ENCODE results near the gene PIM3.

Gene PIM3

DNA sequence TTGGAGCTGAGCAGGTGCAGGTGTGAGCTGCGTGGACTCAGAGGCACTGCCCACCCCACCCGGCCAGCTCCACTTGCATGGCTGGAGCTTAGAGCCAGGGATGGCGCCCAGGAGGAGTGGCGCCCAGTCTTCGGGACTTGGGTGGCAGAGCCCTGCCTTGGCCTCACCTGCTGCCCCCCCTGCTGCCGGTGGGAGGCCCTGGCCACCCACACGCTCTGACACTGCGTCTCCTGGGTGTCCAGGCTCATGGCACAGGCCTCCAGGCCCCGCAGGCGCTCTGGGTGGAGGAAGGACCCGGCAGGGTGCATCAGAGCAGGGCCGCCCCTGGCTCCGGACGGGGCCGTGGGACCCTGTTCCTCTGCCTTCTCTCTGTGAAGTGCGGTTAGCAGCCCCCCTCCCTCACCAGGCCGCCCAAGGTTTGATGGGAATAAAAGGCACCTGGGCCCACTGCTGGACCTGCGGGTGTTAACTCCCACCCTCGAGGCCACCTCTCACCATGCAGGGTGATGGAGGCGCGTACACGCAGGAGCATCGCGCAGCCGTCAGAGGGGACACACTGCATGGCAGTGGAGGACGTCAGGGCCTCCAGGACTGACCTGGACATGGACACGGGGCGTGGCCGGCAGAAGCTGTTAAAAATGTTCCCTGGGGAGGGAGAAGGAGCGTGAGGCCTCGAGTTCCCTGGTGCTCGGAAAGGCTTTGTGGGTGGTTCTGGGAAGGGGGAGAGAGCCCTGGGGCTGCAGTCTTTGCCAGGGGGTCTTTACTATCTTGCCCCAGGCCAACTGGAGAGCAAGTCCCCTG is 40.2 kb downstream of the PIM3 start:
- H3K9ac ChIP-seq = no peak overlapping the region
- no peak overlapping the region for H3K4me3 ChIP-seq (IDR thresholded peaks at IDR 0.05; ENCODE audit: insufficient read depth, low read depth, low read length)
- H2AFZ ChIP-seq (ENCODE audit: low read depth) = no peak overlapping the region
- no peak overlapping the region for H3K4me2 ChIP-seq
- H3K27me3 ChIP-seq (ENCODE audit: insufficient read depth, low read depth) = no peaks in the 10 kb centered on the region
- H4K20me1 ChIP-seq (ENCODE audit: insufficient read depth) = no peaks in the 10 kb centered on the region
- H3K79me2 ChIP-seq (ENCODE audit: insufficient read depth, low read depth) = no peaks in the 10 kb centered on the region
- no peaks in the 10 kb centered on the region for H3K4me1 ChIP-seq (ENCODE audit: low read depth, poor library complexity, severe bottlenecking)
- TF ChIP-seq CTCF (conservative IDR thresholded peaks at IDR 0.05; ENCODE audit: low read depth, low read length) = no peak
- H3K27ac ChIP-seq = no peak overlapping the region
- no peaks in the 10 kb centered on the region for H3K36me3 ChIP-seq (ENCODE audit: insufficient read depth)

- H3K4me1 ChIP-seq (ENCODE audit: low read depth, poor library complexity, severe bottlenecking) = no peaks in the 10 kb centered on the region
- H3K4me2 ChIP-seq = no peak overlapping the region
- no peak overlapping the region for H2AFZ ChIP-seq (ENCODE audit: low read depth)
- no peak for TF ChIP-seq CTCF (conservative IDR thresholded peaks at IDR 0.05; ENCODE audit: low read depth, low read length)
- H3K27ac ChIP-seq = no peak overlapping the region
- no peaks in the 10 kb centered on the region for H3K36me3 ChIP-seq (ENCODE audit: insufficient read depth)
- H3K79me2 ChIP-seq (ENCODE audit: insufficient read depth, low read depth) = no peaks in the 10 kb centered on the region
- no peaks in the 10 kb centered on the region for H3K27me3 ChIP-seq (ENCODE audit: insufficient read depth, low read depth)
- no peak overlapping the region for H3K9ac ChIP-seq
- no peaks in the 10 kb centered on the region for H4K20me1 ChIP-seq (ENCODE audit: insufficient read depth)
- H3K4me3 ChIP-seq (IDR thresholded peaks at IDR 0.05; ENCODE audit: insufficient read depth, low read depth, low read length) = no peak overlapping the region
Measured at GRCh38 chr22:50001388-50002231, 41.0 kb downstream of the PIM3 start.

DNA sequence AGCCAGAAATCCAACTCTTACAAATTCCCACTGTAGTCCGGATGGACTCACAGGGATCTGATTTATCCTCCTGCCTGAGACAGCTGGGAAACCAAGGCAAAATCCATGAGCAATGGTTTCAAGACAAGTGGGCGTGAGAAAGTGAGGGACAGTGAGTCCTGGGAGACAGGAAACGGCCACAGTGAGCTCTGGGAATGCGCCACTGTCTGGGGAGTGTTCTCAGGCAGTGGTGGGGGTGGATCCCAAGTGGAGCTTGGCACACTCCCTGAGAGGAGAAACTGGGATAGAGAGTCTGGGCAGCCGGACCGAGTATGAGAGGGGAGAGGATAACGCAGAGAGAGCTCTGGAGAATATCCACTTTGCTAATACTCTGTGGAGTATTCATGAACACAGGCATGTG is 42.2 kb downstream of the PIM3 start:
- Histone ChIP-seq H2AFZ (ENCODE audit: low read depth) (no peak overlapping the region), H3K36me3 (ENCODE audit: insufficient read depth) (no peaks in the 10 kb centered on the region), H3K4me1 (ENCODE audit: low read depth, poor library complexity, severe bottlenecking) (no peaks in the 10 kb centered on the region), H3K27me3 (ENCODE audit: insufficient read depth, low read depth) (no peaks in the 10 kb centered on the region), H3K9ac (no peak overlapping the region), H3K4me2 (no peak overlapping the region), H3K4me3 (IDR thresholded peaks at IDR 0.05; ENCODE audit: insufficient read depth, low read depth, low read length) (no peak overlapping the region), H3K27ac (no peak overlapping the region), H4K20me1 (ENCODE audit: insufficient read depth) (no peaks in the 10 kb centered on the region), H3K79me2 (ENCODE audit: insufficient read depth, low read depth) (no peaks in the 10 kb centered on the region)
- TF ChIP-seq CTCF (conservative IDR thresholded peaks at IDR 0.05; ENCODE audit: low read depth, low read length) = no peak

GRCh38 chr22:50004918-50005317 is 44.3 kb downstream of the PIM3 start:
- Histone ChIP-seq H3K79me2 (ENCODE audit: insufficient read depth, low read depth) (no peaks in the 10 kb centered on the region), H3K9ac (no peak overlapping the region)

More at GRCh38 chr22:50004918-50005317, 44.3 kb downstream of the PIM3 start:
- no peaks in the 10 kb centered on the region for H4K20me1 ChIP-seq (ENCODE audit: insufficient read depth)
- H2AFZ ChIP-seq (ENCODE audit: low read depth) = no peak overlapping the region
- no peaks in the 10 kb centered on the region for H3K4me1 ChIP-seq (ENCODE audit: low read depth, poor library complexity, severe bottlenecking)
- no peaks in the 10 kb centered on the region for H3K27me3 ChIP-seq (ENCODE audit: insufficient read depth, low read depth)
- no peaks in the 10 kb centered on the region for H3K36me3 ChIP-seq (ENCODE audit: insufficient read depth)
- H3K4me3 ChIP-seq (IDR thresholded peaks at IDR 0.05; ENCODE audit: insufficient read depth, low read depth, low read length) = no peak overlapping the region
- no peak for TF ChIP-seq CTCF (conservative IDR thresholded peaks at IDR 0.05; ENCODE audit: low read depth, low read length)
- H3K27ac ChIP-seq = no peak overlapping the region
- H3K4me2 ChIP-seq = no peak overlapping the region
